Natural killer cell treated with Interleukin-12 subunit alpha and Interleukin-12 subunit beta and Interleukin-15 and Interleukin-18, amount 100 ng/mL, for 72 hours (primary cell): ENCODE measurements around the gene GALNT9. TPM values are rescaled to one million over a fixed set of nuclear protein-coding genes. Genes with fewer than 3 reads are reported as not detected.

Experiments
- ATAC-seq, 2 donors: fragments of 150-1000 bp; cut with Tn5 transposase in 1 of 2; sonication (Bioruptor Pico), chemical (Tn5 transposase) in 1 of 2; 2 replicates each; pipeline ENCODE4 v1.10.0; 2021
- DNase-seq: peaks from one replicate; pipeline ENCODE4 v3.0.0; 2022; ENCODE audit warnings: low spot score
- H3K27ac Mint-ChIP-seq, 2 donors: 1 replicate in 1 of 2; 2 replicates in 1 of 2; pipeline ENCODE4 v1.8.0; 2022; ENCODE audit warnings: mixed read lengths in 2 of 2, mild to moderate bottlenecking in 1 of 2, moderate library complexity in 1 of 2
- H3K27me3 Mint-ChIP-seq, 2 donors: 1 replicate in 1 of 2; 2 replicates in 1 of 2; pipeline ENCODE4 v1.8.0; 2022; ENCODE audit warnings: mixed read lengths in 2 of 2
- H3K36me3 Mint-ChIP-seq: one replicate; pipeline ENCODE4 v1.8.0; 2022; ENCODE audit warnings: mixed read lengths
- H3K4me1 Mint-ChIP-seq, 2 donors: 1 replicate in 1 of 2; 2 replicates in 1 of 2; pipeline ENCODE4 v1.8.0; 2022; ENCODE audit warnings: low read depth in 2 of 2, mixed read lengths in 2 of 2, mild to moderate bottlenecking in 1 of 2
- H3K4me3 Mint-ChIP-seq: one replicate; pipeline ENCODE4 v1.8.0; 2022; ENCODE audit warnings: mixed read lengths
- H3K9me3 Mint-ChIP-seq: 2 replicates; pipeline ENCODE4 v1.8.0; 2022; ENCODE audit warnings: mixed read lengths
- total RNA-seq, 2 donors: library from RNA; stranded (reverse); gene quantifications; one replicate each; pipeline ENCODE4 v1.2.3, GENCODE V29; 2022

Gene GALNT9
- total RNA-seq, 2 donors from 2014 or later: not detected

DNA sequence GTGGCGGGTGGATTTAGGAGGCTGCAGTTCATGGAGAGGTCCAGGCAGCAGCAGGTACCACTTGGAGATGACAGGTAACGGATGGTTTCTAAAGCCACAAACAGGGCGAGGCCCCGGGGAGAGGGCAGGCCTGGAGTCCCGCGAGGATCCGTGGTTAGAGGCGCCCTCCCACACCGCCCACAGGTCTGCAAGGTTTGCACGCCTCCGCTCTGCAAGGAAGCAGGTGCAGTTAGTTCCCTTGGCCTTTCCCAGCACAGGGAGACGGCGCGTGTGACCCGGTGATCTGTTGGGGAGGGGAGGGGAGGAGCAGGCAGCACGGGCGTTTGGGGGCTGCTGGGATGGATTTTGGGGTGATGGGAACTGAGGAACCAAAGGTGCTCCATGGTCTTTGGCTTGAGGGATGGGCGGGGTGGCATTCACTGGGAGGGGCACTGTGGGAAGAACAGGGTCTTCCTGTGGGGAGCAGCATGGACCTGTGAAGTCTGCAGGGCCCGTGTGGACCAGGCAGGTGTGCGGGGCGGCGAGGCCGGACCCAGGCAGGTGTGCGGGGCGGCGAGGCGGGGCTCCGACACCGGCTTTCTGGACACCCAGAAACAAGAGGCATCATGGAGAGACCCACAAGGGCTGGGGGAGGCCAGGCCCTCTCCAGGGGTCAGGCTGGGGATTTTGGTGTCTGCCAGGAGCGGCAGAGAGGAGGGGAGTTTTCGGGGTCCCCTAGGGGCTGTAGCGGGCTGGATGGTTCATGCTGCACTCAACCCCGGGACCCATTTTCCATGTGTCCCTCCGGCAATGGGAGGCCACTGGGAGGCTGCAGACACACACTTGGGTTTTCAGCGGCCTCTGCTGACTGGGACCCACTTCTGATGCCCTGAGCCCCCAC is 156.0 kb downstream of the GALNT9 start:
- H3K9me3 Mint-ChIP-seq: no peaks in the 10 kb centered on the region
- no peak overlapping the region for H3K4me3 Mint-ChIP-seq
- DNase-seq (peak; percentile 52), ATAC-seq (no peak)
- H3K27me3 Mint-ChIP-seq: peaks cover 0 to 10% of the 10 kb centered on the region in 2 donors
- no peaks in the 10 kb centered on the region for H3K4me1 Mint-ChIP-seq
- H3K27ac Mint-ChIP-seq: no peak overlapping the region
- H3K36me3 Mint-ChIP-seq: no peaks in the 10 kb centered on the region

- H3K9me3 Mint-ChIP-seq: no peaks in the 10 kb centered on the region
- peak; percentile 29 for DNase-seq
- no peak overlapping the region for H3K4me3 Mint-ChIP-seq
- H3K27me3 Mint-ChIP-seq: peaks cover 0 to 10% of the 10 kb centered on the region in 2 donors
- H3K27ac Mint-ChIP-seq: no peak overlapping the region
- H3K4me1 Mint-ChIP-seq: no peaks in the 10 kb centered on the region
- no peaks in the 10 kb centered on the region for H3K36me3 Mint-ChIP-seq
- no peak for ATAC-seq
These were observed 156.8 kb downstream of the GALNT9 start for GRCh38 chr12:132172619-132173018.

DNA sequence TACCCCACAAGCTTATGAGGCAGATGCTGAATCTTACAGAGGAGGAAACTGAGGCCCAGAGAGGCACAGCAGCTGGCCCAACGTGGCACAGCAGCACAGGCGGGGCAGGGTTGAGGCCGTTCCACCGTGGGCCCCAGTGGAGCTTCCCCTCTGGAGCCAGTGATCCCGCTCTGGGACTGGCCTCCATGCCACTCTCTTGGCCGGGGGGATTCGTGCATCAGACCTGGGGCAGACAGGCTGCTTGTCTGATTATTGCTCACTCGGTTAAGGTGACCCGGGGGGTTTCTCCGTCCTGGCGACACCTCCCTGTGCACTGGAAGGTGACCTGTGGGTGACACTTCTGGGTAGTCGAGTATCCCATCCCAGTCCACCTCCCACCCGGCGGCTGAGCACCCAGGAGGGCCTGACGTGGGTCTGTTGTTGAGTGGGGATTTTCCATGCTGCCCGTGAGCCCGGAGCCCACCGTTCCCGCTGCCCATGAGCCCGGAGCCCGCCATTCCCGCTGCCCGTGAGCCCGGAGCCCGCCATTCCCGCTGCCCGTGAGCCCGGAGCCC is 157.3 kb downstream of the GALNT9 start:
- no peaks in the 10 kb centered on the region for H3K36me3 Mint-ChIP-seq
- ATAC-seq (no peak), DNase-seq (peak; percentile 61)
- H3K27me3 Mint-ChIP-seq: peaks cover 0 to 10% of the 10 kb centered on the region in 2 donors
- H3K27ac Mint-ChIP-seq: no peak overlapping the region
- H3K4me3 Mint-ChIP-seq: no peak overlapping the region
- no peaks in the 10 kb centered on the region for H3K9me3 Mint-ChIP-seq
- no peaks in the 10 kb centered on the region for H3K4me1 Mint-ChIP-seq

GRCh38 chr12:132171293-132171967 is 158.0 kb downstream of the GALNT9 start:
- Mint-ChIP-seq H3K27ac (no peak overlapping the region), H3K4me1 (peaks cover 0 to 4% of the 10 kb centered on the region in 2 donors), H3K36me3 (no peaks in the 10 kb centered on the region), H3K4me3 (no peak overlapping the region), H3K27me3 (peaks cover 0 to 8% of the 10 kb centered on the region in 2 donors), H3K9me3 (peaks cover 4% of the 10 kb centered on the region)
- DNase-seq: peak; percentile 40
- ATAC-seq: no peak

- Mint-ChIP-seq H3K4me3 (no peak overlapping the region), H3K36me3 (no peaks in the 10 kb centered on the region), H3K27me3 (peaks cover 0 to 8% of the 10 kb centered on the region in 2 donors), H3K27ac (no peak overlapping the region), H3K9me3 (peaks cover 4% of the 10 kb centered on the region), H3K4me1 (peaks cover 0 to 4% of the 10 kb centered on the region in 2 donors)
- ATAC-seq (no peak), DNase-seq (peak; percentile 54)
These were observed 158.6 kb downstream of the GALNT9 start for GRCh38 chr12:132170637-132171292.

- Mint-ChIP-seq H3K36me3 (no peaks in the 10 kb centered on the region), H3K4me1 (peaks cover 0 to 4% of the 10 kb centered on the region in 2 donors)
These were observed 159.2 kb downstream of the GALNT9 start for GRCh38 chr12:132170094-132170636.

DNA sequence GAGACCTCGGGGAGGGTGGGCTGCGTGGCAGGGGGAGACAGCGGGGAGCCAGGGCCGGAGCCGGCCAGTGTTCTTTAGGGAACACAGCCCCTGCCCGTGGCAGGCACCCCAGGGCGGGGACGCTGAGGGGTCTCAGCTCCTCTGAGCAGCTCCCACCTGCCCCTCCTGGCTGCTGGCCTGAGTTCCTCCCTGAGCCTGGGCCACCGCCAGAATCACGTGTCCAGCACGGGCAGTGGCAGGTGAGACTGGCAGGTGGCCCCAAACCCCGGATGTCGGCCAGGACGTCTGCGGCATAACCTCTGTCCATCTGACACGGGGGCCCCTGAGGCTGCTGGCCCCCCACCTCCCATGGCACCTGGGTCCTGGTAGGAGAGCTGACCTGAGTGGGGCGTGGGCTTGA is 160.0 kb downstream of the GALNT9 start:
- Mint-ChIP-seq H3K36me3 (no peaks in the 10 kb centered on the region), H3K4me1 (peaks cover 2 to 5% of the 10 kb centered on the region in 2 donors), H3K9me3 (peaks cover 4% of the 10 kb centered on the region), H3K4me3 (no peak overlapping the region), H3K27me3 (peaks cover 0 to 8% of the 10 kb centered on the region in 2 donors), H3K27ac (no peak overlapping the region)
- peak; percentile 54 for DNase-seq
- ATAC-seq: no peak

More at GRCh38 chr12:132170094-132170636, 159.2 kb downstream of the GALNT9 start:
- Mint-ChIP-seq H3K4me3 (no peak overlapping the region), H3K27me3 (peaks cover 0 to 8% of the 10 kb centered on the region in 2 donors), H3K9me3 (peaks cover 4% of the 10 kb centered on the region), H3K27ac (no peak overlapping the region)
- no peak for ATAC-seq
- DNase-seq: peak; percentile 51

- DNase-seq: peak; percentile 53
- peaks cover 4% of the 10 kb centered on the region for H3K9me3 Mint-ChIP-seq
- ATAC-seq: no peak
- H3K4me3 Mint-ChIP-seq: no peak overlapping the region
- H3K27ac Mint-ChIP-seq: no peak overlapping the region
- peaks cover 7 to 10% of the 10 kb centered on the region in 2 donors for H3K4me1 Mint-ChIP-seq
- H3K36me3 Mint-ChIP-seq: no peaks in the 10 kb centered on the region
- H3K27me3 Mint-ChIP-seq: peaks cover 0 to 10% of the 10 kb centered on the region in 2 donors
These were observed 160.9 kb downstream of the GALNT9 start for GRCh38 chr12:132168311-132169031.

DNA sequence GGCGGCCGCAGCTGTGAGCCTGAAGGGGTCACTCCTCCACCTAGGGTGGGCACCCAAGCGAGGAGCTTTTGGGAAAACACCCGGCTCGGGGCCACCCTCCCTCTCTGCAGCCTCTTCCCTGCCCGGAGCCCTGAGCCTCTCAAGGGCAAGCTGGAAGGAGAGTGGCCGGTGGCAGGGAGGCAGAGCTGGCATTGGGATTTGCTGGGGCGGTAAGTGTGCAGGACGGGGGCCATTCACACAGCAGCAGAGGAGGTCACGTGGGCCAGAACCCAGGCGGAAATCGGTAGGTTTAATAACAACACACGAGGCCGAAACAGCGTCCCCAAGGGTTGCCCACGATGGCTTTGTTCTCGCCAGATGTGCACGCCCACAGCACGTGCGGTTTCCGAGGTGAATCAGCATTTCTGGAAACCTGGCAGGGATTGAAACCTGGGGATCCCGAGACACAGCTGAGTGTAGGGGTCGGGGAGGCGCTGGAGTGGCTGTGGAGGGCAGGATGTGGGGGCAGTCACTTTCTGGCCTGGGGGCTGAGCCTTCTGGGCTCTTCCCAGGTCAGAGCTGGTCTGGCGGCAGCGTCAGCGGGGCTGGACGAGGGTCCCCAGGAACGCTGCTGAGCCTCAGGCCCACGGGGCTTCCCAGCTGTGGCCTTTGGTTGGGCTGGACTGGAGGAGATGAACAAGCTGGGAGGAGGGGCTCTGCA is 161.6 kb downstream of the GALNT9 start:
- H3K27ac Mint-ChIP-seq: no peak overlapping the region
- ATAC-seq (no peak), DNase-seq (peak; percentile 3)
- H3K27me3 Mint-ChIP-seq: peaks cover 0 to 8% of the 10 kb centered on the region in 2 donors
- H3K9me3 Mint-ChIP-seq: peaks cover 4% of the 10 kb centered on the region
- H3K4me1 Mint-ChIP-seq: peaks cover 7 to 13% of the 10 kb centered on the region in 2 donors
- H3K4me3 Mint-ChIP-seq: no peak overlapping the region
- no peaks in the 10 kb centered on the region for H3K36me3 Mint-ChIP-seq

GRCh38 chr12:132166801-132167591 is 162.4 kb downstream of the GALNT9 start:
- H3K4me1 Mint-ChIP-seq: peaks cover 7 to 16% of the 10 kb centered on the region in 2 donors
- DNase-seq: peak; percentile 26
- H3K36me3 Mint-ChIP-seq: no peaks in the 10 kb centered on the region
- ATAC-seq: no peak
- H3K27ac Mint-ChIP-seq: no peak overlapping the region
- H3K4me3 Mint-ChIP-seq: no peak overlapping the region
- peaks cover 0 to 6% of the 10 kb centered on the region in 2 donors for H3K27me3 Mint-ChIP-seq
- peaks cover 4% of the 10 kb centered on the region for H3K9me3 Mint-ChIP-seq

- Mint-ChIP-seq H3K36me3 (no peaks in the 10 kb centered on the region), H3K27me3 (peaks cover 0 to 6% of the 10 kb centered on the region in 2 donors), H3K9me3 (peaks cover 4% of the 10 kb centered on the region), H3K27ac (no peak overlapping the region), H3K4me3 (no peak overlapping the region), H3K4me1 (peaks cover 7 to 16% of the 10 kb centered on the region in 2 donors)
- ATAC-seq (no peak), DNase-seq (peak; percentile 25)
These were observed 163.3 kb downstream of the GALNT9 start for GRCh38 chr12:132166093-132166492.

- Mint-ChIP-seq H3K4me1 (peaks cover 7 to 16% of the 10 kb centered on the region in 2 donors), H3K36me3 (no peaks in the 10 kb centered on the region), H3K4me3 (no peak overlapping the region), H3K27ac (no peak overlapping the region), H3K27me3 (peaks cover 0 to 5% of the 10 kb centered on the region in 2 donors), H3K9me3 (peaks cover 4% of the 10 kb centered on the region)
- DNase-seq (peak; percentile 26), ATAC-seq (no peak)
These were observed 163.8 kb downstream of the GALNT9 start for GRCh38 chr12:132165584-132165983.
